Type B pancreatic cell (in vitro differentiated cells): ENCODE measurements around the gene SHROOM2. TPM values are rescaled to one million over a fixed set of nuclear protein-coding genes. Genes with fewer than 3 reads are reported as not detected.

Experiments
- DNase-seq: peaks from one replicate; pipeline ENCODE4 v3.0.0; 2021; ENCODE audit warnings: mixed read lengths; ENCODE audit not compliant: unreplicated experiment; ENCODE audit errors: extremely low spot score
- H3K27ac Mint-ChIP-seq: 2 replicates; pipeline ENCODE4 v1.8.0; 2021; ENCODE audit warnings: mild to moderate bottlenecking, mixed read lengths
- H3K27me3 Mint-ChIP-seq: 2 replicates; pipeline ENCODE4 v1.8.0; 2021; ENCODE audit warnings: mixed read lengths
- H3K36me3 Mint-ChIP-seq: 2 replicates; pipeline ENCODE4 v1.8.0; 2021; ENCODE audit warnings: mixed read lengths
- H3K4me1 Mint-ChIP-seq: one replicate; pipeline ENCODE4 v1.8.0; 2021; ENCODE audit warnings: mixed read lengths; ENCODE audit not compliant: unreplicated experiment
- H3K4me3 Mint-ChIP-seq: 2 replicates; pipeline ENCODE4 v1.8.0; 2021; ENCODE audit warnings: mild to moderate bottlenecking, mixed read lengths
- H3K9me3 Mint-ChIP-seq: 2 replicates; pipeline ENCODE4 v1.8.0; 2021; ENCODE audit warnings: mixed read lengths
- total RNA-seq: library from RNA; stranded (reverse); gene quantifications from 2 replicates; pipeline ENCODE4 v1.2.1, GENCODE V29; 2021; ENCODE audit warnings: low replicate concordance
- TF ChIP-seq, protein P1 (sequence below): fragments of 200-600 bp; sonication (generic); conservative IDR thresholded peaks from 2 replicates; pipeline ENCODE4 v1.5.0; 2021; ENCODE audit warnings: antibody characterized with exemption, mild to moderate bottlenecking

The SHROOM2 gene
- total RNA-seq, 1 donor from 2014 or later, result 8.4 TPM

DNA sequence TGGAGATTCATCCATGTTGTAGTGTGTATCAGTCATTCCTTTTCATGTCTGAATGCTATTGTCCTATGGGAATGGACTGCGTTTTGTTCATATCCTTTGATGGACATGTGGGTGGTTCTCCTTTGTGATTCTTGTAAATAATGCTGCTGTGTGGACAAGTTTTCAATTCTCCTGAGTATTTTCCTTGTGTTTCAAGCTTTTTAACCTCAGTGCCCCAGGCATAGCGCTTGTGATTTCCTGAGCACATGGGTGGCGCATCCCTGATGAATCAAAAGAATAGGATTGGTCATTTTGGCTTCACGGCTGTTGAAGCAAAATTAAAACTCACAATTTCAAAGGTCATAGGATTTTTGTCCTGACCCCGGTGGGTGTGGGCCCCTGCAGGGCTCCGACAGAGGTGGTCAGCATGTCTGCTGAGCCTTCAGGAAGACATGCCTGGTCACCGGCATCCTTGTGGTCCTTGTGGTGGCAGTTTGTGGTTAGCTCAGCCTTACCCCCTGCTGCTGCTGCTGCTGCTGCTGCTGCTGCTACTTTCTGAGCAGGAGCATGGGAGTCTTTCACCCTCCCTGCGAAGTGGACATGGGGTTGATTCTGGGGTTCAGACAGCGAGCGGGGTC lies 30.0 kb downstream of the SHROOM2 start:
- H3K36me3 Mint-ChIP-seq, result no peaks in the 10 kb centered on the region
- no peaks in the 10 kb centered on the region for H3K4me1 Mint-ChIP-seq
- TF ChIP-seq, protein P1, sequence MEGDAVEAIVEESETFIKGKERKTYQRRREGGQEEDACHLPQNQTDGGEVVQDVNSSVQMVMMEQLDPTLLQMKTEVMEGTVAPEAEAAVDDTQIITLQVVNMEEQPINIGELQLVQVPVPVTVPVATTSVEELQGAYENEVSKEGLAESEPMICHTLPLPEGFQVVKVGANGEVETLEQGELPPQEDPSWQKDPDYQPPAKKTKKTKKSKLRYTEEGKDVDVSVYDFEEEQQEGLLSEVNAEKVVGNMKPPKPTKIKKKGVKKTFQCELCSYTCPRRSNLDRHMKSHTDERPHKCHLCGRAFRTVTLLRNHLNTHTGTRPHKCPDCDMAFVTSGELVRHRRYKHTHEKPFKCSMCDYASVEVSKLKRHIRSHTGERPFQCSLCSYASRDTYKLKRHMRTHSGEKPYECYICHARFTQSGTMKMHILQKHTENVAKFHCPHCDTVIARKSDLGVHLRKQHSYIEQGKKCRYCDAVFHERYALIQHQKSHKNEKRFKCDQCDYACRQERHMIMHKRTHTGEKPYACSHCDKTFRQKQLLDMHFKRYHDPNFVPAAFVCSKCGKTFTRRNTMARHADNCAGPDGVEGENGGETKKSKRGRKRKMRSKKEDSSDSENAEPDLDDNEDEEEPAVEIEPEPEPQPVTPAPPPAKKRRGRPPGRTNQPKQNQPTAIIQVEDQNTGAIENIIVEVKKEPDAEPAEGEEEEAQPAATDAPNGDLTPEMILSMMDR, result no peak
- no peak overlapping the region for H3K4me3 Mint-ChIP-seq
- H3K9me3 Mint-ChIP-seq, result no peaks in the 10 kb centered on the region
- H3K27me3 Mint-ChIP-seq, result no peaks in the 10 kb centered on the region
- H3K27ac Mint-ChIP-seq, result no peak overlapping the region
- no peak for DNase-seq

DNA sequence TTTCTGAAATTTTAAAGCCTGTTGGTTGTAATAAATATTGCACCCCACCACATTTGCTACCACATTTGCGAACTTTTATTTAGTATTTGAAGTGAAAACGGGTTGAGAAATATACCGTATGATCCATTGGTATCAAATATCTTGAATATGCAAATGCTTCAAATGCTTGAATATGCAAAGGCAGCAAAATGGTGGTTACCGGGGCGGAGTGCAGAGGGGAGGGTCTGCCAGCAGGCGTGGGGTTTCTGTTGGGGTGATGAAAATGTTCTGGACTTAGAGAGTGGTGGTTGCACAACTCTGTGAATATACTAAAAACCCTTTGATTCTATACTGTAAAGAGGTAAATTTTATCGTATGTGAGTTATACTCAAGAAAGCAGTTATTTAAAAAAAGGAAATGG lies 35.3 kb downstream of the SHROOM2 start:
- Mint-ChIP-seq H3K4me1 (no peaks in the 10 kb centered on the region), H3K9me3 (no peaks in the 10 kb centered on the region), H3K27me3 (no peaks in the 10 kb centered on the region), H3K4me3 (no peak overlapping the region), H3K36me3 (no peaks in the 10 kb centered on the region), H3K27ac (no peak overlapping the region)
- TF ChIP-seq, protein P1, result no peak
- DNase-seq, result no peak

DNA sequence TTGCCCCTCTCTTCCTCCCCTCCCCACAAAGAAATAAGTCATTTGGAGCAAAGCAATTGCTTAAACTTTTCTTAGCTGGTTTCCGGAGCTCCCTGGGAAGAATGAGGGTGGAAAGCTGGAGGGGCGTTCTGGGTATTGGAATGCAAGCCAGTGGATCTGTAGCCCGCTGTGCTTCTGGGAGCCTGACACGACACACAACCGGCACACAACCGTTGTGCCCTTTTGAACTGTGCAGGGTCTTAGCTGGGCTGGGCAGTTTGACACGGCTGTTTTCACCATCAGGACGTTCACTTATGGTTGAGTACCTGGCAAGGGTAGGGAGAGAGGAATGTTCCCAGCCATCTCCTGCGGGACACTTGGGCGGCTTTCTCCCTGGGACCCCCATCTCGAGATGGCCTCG lies 38.3 kb downstream of the SHROOM2 start:
- Mint-ChIP-seq H3K36me3 (no peaks in the 10 kb centered on the region), H3K4me3 (no peak overlapping the region), H3K27ac (no peak overlapping the region), H3K9me3 (no peaks in the 10 kb centered on the region), H3K27me3 (no peaks in the 10 kb centered on the region), H3K4me1 (no peaks in the 10 kb centered on the region)
- DNase-seq, result no peak
- TF ChIP-seq, protein P1, result no peak

DNA sequence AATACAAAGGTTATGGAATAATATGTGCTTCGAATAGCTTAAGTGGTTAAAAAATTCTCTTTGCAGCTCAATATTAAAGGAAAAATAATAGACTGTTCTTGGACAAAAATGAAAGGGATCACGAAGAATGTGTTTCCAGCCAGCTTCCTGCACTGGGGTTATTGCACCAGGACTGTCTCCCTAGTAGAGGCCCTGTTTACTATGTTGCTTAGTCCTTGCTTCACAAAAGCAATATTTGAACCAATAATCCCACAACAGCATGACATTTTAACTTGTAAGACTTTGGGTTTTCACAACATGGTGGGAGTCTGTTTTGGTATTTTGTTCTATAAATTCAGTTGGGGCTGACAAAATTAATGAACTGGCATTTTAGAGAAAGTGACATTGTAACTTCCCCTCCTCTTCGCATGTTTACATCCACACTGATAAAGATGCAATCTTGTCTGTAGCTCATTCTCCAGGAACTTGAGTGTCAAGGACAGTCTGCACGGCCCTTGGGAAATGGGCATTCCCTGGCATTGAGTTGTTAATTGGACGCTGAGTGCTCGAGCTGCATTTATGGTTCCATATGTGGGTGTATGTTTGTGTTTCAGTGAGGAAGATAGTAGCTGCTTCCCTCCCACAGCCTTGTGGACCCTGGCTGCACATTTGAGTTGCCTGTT lies 39.0 kb downstream of the SHROOM2 start:
- Mint-ChIP-seq H3K27ac (no peak overlapping the region), H3K9me3 (no peaks in the 10 kb centered on the region), H3K4me3 (no peak overlapping the region), H3K4me1 (no peaks in the 10 kb centered on the region), H3K36me3 (no peaks in the 10 kb centered on the region), H3K27me3 (no peaks in the 10 kb centered on the region)
- DNase-seq, result no peak
- TF ChIP-seq, protein P1, result no peak

DNA sequence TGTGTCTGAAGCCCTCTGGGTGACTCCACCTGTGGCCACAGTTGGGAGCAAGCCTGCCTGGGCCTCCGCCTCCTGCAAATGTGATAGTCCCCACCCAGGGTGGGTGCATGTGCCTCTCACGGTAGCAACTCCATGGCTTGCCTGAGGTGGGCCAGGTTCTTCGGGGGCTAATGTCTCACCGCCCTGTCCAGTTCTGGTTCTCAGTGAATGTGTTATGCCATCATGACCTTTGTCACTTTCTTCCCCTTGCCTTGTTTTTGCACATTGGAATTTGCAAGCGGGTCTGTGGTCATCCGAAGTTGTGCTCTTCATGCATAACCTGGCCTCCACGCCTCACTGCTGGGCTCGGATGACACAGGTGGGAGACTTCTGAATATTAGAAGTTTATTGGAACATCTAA lies 39.7 kb downstream of the SHROOM2 start:
- Mint-ChIP-seq H3K9me3 (no peaks in the 10 kb centered on the region), H3K27ac (no peak overlapping the region), H3K4me1 (no peaks in the 10 kb centered on the region), H3K36me3 (no peaks in the 10 kb centered on the region), H3K4me3 (no peak overlapping the region), H3K27me3 (no peaks in the 10 kb centered on the region)
- DNase-seq, result no peak
- TF ChIP-seq, protein P1, result no peak
